WI38 (cell line): ENCODE results near the gene SLC38A8.

Source experiments
- H3K4me3 ChIP-seq: 2 replicates; pipeline ENCODE4 v1.5.1; 2011; ENCODE audit warnings: low read depth, mild to moderate bottlenecking, control low read depth, low read length
- TF ChIP-seq, protein P1 (sequence below): IDR thresholded peaks from 2 replicates; pipeline ENCODE4 v1.5.1; 2012; ENCODE audit warnings: low read depth, mild to moderate bottlenecking, control low read depth, low read length

SLC38A8 gene

DNA sequence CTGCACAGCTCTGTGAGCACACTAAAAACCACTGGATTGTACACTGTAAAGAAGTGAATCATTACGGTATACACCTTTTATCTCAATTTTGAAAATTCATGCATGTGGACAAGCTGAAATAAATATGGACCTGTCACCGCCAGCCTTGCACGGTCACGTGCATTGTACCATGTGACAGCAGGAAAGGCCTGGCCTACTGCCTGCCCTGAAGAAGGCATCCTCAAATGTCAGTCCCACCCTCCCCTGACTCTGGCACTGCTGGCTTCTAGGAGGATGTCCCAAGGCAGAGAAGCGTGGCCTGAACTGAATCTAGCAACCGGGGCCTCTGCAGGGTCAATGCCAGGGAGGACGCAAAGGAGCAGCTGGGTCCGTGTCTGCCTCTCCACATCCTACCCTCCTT, 34.6 kb downstream of the SLC38A8 start:
- H3K4me3 ChIP-seq = no peak overlapping the region
- TF ChIP-seq, protein P1, sequence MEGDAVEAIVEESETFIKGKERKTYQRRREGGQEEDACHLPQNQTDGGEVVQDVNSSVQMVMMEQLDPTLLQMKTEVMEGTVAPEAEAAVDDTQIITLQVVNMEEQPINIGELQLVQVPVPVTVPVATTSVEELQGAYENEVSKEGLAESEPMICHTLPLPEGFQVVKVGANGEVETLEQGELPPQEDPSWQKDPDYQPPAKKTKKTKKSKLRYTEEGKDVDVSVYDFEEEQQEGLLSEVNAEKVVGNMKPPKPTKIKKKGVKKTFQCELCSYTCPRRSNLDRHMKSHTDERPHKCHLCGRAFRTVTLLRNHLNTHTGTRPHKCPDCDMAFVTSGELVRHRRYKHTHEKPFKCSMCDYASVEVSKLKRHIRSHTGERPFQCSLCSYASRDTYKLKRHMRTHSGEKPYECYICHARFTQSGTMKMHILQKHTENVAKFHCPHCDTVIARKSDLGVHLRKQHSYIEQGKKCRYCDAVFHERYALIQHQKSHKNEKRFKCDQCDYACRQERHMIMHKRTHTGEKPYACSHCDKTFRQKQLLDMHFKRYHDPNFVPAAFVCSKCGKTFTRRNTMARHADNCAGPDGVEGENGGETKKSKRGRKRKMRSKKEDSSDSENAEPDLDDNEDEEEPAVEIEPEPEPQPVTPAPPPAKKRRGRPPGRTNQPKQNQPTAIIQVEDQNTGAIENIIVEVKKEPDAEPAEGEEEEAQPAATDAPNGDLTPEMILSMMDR = no peak

DNA sequence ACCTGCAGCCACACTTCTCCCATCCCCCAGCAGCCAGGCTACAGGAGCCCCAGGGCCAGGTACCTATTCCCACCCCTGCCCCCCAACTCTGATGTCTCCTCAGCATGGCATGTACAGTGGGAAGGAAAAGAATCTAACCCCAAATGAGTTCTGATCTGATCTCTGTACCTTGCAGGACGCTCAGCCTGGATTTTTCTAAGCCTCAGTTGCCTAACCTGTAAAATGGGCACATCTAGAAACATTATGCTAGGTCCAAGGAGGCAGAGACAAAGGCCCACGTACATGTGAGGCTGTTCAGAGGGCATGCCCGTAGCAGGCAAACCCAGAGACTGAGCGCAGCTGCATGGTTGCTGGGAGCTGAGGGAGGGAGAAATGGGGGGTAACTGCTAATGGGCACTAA, 35.1 kb downstream of the SLC38A8 start:
- TF ChIP-seq, protein P1 = no peak
- no peak overlapping the region for H3K4me3 ChIP-seq

DNA sequence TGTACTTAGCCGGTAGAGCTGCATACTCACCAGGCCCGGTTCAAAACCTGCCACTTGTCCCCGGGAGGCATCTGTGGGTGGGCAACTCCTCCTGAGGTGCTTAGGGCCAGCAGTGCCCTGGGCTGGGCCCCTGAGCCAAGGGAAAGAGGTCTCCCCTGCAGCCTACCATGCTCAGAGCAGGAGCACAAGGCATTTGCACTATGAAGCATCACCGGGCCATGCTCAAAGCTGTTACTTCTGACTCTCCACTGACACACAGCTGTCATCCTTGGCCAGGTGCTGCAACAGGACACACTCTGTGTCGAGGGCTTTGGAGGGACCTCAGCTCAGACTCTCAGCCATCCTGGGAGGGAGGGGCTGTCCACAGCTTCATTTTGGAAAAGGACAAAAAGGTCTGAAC, 37.2 kb downstream of the SLC38A8 start:
- no peak overlapping the region for H3K4me3 ChIP-seq

DNA sequence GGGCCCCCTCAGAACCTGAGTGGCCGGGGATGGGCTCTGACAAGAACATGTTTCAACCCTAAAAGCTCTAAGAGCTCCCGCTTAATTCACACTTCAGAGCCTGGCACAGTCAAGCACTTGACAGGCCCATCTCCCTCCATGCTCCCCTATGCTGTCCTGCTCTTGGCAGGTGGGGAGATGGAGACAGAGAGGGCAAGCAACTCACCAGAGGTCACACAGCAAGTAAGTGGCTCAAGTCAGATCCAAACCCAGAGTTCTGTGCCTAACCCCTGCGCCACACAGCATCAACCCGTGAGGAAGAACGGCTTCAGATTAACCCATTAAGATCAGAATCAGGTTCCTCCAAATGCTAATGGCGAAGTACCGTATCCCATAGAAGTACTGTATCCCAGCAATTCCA, 38.2 kb downstream of the SLC38A8 start:
- TF ChIP-seq, protein P1 = no peak

More for the DNA sequence above, 37.2 kb downstream of the SLC38A8 start:
- TF ChIP-seq, protein P1 = no peak

DNA sequence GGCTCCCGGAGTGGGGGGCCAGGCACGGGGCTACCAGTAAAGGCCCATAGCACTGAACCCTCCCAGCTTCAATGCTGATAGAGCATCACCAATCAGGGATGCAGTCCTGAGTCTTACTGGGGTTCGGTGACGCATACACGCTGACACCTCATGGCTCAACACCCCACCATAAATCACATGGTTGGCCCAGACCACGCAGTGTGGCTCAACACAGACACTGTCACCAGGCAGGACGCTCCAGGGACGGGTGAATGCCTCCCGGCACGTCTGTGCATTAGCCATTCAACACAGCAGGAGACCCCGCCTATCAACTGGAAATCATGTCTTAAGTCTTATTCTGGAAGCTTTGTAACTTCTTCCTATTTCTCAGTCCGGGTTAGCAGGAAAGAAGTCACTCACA, 39.6 kb downstream of the SLC38A8 start:
- TF ChIP-seq, protein P1 = no peak
- no peak overlapping the region for H3K4me3 ChIP-seq

More for the DNA sequence above, 38.2 kb downstream of the SLC38A8 start:
- H3K4me3 ChIP-seq = no peak overlapping the region

DNA sequence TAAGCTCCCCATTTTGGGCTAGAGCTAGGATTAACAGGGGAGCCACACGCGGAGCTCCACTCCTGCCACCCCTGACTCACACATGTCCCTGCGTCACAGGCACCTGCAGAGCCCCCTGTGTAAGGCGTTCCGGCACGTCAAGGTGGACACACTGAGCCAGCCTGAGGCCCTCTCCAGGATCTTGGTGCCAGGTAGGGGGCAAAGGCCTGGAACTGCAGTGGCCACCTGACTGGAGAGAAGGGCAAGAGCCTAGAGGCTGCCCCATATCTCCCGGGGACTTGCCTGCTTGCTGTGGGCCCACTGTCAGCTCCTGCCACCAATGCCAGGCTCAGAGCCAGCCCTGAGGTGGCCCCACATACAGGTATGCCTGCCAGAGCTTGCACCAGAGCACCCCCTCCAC, 40.9 kb downstream of the SLC38A8 start:
- H3K4me3 ChIP-seq = no peak overlapping the region
- TF ChIP-seq, protein P1 = no peak

DNA sequence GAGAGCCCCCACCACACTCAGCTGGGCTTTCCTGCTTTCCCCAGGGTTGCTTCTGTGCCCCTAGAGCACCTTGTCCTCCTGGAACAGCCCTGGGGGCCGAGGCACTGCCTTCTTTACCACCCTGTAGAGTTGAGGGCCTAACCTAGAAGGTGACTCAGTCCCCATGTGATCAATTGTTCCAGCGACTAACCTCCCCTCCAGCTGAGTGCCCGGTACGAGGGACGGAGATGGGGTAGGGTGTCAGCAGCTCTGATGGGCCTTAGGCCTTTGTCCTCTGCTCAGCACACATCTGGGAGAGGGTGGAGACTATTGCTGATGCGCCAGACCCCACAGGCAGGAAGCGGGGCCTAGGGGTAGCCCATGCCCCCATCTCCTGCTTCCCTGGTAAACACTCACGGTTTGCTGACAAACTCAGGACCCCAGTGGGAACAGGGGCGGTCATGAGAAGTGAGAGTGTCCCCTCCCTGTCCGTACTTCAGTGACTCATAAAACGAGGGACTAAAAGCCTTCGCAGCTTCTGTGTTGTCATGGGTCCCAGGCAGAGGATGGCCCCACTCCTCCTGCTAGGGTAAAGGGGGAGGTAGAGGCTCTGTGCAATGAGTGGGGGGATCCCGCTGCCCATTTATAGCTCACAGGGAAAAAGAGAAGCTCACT, 41.5 kb downstream of the SLC38A8 start:
- no peak overlapping the region for H3K4me3 ChIP-seq
- TF ChIP-seq, protein P1 = no peak
